ENCODE data around the gene ORC3.

ORC3 gene

DNA sequence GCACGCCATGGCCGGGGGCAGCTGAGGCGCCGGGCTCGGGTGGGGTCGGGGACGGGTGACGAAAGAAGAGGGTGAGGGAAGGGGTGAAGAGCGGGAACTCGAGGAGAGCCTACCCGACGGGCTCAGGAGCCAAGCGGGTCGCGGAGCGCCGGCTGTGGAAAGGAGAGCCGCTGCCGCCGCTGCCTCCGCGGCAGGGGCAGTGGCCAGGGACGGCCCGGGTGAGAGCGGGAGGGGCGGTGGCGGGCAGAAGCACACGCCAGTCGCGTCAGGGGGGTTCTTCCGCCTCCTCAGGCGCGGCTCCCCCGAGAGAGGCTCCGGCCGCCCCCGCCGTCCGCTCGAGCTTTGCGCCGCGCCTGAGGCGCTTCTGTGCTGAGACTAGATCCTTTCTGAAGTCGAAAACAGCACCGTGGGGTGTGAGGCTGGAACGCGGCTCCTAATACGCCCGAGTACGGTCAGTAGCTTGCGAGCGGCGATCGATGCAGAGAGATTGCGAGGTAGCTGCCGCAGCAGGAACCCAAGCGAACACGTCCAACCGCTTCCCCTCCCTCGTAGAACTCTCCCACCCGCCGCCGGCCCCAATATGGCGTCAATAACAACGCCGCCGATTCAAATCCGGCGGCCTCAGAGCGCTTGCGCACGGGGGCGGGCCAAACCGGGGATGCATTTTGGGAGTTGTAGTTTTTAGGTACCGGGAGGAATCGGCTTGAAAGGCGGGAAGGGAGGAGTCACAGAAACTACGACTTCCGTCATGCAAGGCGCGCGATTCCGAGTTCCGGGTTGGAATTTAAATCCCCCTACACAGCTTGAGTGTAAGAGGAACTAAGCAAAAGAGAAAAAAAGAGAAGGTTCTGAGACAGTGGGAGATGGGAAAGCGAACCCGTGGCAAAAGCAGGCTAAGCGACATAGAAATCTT, 112.0 kb downstream of the ORC3 start, which contains the start of gene AKIRIN2 (continued):
- TF ChIP-seq, protein P1, sequence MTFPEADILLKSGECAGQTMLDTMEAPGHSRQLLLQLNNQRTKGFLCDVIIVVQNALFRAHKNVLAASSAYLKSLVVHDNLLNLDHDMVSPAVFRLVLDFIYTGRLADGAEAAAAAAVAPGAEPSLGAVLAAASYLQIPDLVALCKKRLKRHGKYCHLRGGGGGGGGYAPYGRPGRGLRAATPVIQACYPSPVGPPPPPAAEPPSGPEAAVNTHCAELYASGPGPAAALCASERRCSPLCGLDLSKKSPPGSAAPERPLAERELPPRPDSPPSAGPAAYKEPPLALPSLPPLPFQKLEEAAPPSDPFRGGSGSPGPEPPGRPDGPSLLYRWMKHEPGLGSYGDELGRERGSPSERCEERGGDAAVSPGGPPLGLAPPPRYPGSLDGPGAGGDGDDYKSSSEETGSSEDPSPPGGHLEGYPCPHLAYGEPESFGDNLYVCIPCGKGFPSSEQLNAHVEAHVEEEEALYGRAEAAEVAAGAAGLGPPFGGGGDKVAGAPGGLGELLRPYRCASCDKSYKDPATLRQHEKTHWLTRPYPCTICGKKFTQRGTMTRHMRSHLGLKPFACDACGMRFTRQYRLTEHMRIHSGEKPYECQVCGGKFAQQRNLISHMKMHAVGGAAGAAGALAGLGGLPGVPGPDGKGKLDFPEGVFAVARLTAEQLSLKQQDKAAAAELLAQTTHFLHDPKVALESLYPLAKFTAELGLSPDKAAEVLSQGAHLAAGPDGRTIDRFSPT (tag by site-specific recombination; IDR thresholded peaks at IDR 0.05): peak; percentile 44; the same call in 1 of the 2 replicates
- TF ChIP-seq KLF1 (tag by site-specific recombination; IDR thresholded peaks at IDR 0.05): peak; percentile 58; the same call in 1 of the 2 replicates
- peak; percentile 70; the same call in 1 of the 2 replicates for TF ChIP-seq ZNF837 (tag by site-specific recombination; IDR thresholded peaks at IDR 0.05)
- no peak for TF ChIP-seq ZNF214 (tag by site-specific recombination; IDR thresholded peaks at IDR 0.05; ENCODE audit: borderline replicate concordance)
- no peak for TF ChIP-seq ZNF416 (tag by site-specific recombination; IDR thresholded peaks at IDR 0.05)
- no peak for TF ChIP-seq ZNF530 (tag by site-specific recombination; IDR thresholded peaks at IDR 0.05; ENCODE audit: low read depth)
- TF ChIP-seq ZNF133 (tag by site-specific recombination; IDR thresholded peaks at IDR 0.05): no peak
- TF ChIP-seq ZSCAN4 (tag by site-specific recombination; IDR thresholded peaks at IDR 0.05): no peak
- TF ChIP-seq OVOL3 (tag by site-specific recombination; IDR thresholded peaks at IDR 0.05): peak; percentile 70; the same call in 1 of the 2 replicates
- TF ChIP-seq ZNF433 (tag by site-specific recombination; IDR thresholded peaks at IDR 0.05; ENCODE audit: low read depth): no peak
- TF ChIP-seq EGR2 (tag by site-specific recombination; IDR thresholded peaks at IDR 0.05; ENCODE audit: low read depth): peak; percentile 88
- no peak for TF ChIP-seq ZNF658 (tag by site-specific recombination; IDR thresholded peaks at IDR 0.05)
- peak; percentile 42; the same call in 1 of the 2 replicates for TF ChIP-seq ZBTB48 (tag by site-specific recombination; IDR thresholded peaks at IDR 0.05)
- TF ChIP-seq ZBTB1 (tag by site-specific recombination; IDR thresholded peaks at IDR 0.05): peak; percentile 57; the same call in 1 of the 2 replicates
- TF ChIP-seq INSM2 (tag by site-specific recombination; IDR thresholded peaks at IDR 0.05): peak; percentile 49; the same call in 1 of the 2 replicates
- no peak for TF ChIP-seq ZFP41 (tag by site-specific recombination; IDR thresholded peaks at IDR 0.05; ENCODE audit: borderline replicate concordance)
- TF ChIP-seq SCRT2 (tag by site-specific recombination; IDR thresholded peaks at IDR 0.05): no peak
- no peak for TF ChIP-seq FEZF1 (tag by site-specific recombination; IDR thresholded peaks at IDR 0.05)
- no peak for TF ChIP-seq ZNF707 (tag by site-specific recombination; IDR thresholded peaks at IDR 0.05)
- TF ChIP-seq ZNF292 (tag by site-specific recombination; IDR thresholded peaks at IDR 0.05; ENCODE audit: borderline replicate concordance, low read depth): no peak
- peak; percentile 42; the same call in 1 of the 2 replicates for TF ChIP-seq ZNF184 (tag by site-specific recombination; IDR thresholded peaks at IDR 0.05)
- TF ChIP-seq ZNF747 (tag by site-specific recombination; IDR thresholded peaks at IDR 0.05): no peak
- TF ChIP-seq ZNF792 (tag by site-specific recombination; IDR thresholded peaks at IDR 0.05): no peak; the same call in 1 of the 2 replicates
- TF ChIP-seq, protein P2, sequence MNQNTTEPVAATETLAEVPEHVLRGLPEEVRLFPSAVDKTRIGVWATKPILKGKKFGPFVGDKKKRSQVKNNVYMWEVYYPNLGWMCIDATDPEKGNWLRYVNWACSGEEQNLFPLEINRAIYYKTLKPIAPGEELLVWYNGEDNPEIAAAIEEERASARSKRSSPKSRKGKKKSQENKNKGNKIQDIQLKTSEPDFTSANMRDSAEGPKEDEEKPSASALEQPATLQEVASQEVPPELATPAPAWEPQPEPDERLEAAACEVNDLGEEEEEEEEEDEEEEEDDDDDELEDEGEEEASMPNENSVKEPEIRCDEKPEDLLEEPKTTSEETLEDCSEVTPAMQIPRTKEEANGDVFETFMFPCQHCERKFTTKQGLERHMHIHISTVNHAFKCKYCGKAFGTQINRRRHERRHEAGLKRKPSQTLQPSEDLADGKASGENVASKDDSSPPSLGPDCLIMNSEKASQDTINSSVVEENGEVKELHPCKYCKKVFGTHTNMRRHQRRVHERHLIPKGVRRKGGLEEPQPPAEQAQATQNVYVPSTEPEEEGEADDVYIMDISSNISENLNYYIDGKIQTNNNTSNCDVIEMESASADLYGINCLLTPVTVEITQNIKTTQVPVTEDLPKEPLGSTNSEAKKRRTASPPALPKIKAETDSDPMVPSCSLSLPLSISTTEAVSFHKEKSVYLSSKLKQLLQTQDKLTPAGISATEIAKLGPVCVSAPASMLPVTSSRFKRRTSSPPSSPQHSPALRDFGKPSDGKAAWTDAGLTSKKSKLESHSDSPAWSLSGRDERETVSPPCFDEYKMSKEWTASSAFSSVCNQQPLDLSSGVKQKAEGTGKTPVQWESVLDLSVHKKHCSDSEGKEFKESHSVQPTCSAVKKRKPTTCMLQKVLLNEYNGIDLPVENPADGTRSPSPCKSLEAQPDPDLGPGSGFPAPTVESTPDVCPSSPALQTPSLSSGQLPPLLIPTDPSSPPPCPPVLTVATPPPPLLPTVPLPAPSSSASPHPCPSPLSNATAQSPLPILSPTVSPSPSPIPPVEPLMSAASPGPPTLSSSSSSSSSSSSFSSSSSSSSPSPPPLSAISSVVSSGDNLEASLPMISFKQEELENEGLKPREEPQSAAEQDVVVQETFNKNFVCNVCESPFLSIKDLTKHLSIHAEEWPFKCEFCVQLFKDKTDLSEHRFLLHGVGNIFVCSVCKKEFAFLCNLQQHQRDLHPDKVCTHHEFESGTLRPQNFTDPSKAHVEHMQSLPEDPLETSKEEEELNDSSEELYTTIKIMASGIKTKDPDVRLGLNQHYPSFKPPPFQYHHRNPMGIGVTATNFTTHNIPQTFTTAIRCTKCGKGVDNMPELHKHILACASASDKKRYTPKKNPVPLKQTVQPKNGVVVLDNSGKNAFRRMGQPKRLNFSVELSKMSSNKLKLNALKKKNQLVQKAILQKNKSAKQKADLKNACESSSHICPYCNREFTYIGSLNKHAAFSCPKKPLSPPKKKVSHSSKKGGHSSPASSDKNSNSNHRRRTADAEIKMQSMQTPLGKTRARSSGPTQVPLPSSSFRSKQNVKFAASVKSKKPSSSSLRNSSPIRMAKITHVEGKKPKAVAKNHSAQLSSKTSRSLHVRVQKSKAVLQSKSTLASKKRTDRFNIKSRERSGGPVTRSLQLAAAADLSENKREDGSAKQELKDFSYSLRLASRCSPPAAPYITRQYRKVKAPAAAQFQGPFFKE (tag by site-specific recombination; IDR thresholded peaks at IDR 0.05; ENCODE audit: borderline replicate concordance): no peak
- TF ChIP-seq, protein P3, sequence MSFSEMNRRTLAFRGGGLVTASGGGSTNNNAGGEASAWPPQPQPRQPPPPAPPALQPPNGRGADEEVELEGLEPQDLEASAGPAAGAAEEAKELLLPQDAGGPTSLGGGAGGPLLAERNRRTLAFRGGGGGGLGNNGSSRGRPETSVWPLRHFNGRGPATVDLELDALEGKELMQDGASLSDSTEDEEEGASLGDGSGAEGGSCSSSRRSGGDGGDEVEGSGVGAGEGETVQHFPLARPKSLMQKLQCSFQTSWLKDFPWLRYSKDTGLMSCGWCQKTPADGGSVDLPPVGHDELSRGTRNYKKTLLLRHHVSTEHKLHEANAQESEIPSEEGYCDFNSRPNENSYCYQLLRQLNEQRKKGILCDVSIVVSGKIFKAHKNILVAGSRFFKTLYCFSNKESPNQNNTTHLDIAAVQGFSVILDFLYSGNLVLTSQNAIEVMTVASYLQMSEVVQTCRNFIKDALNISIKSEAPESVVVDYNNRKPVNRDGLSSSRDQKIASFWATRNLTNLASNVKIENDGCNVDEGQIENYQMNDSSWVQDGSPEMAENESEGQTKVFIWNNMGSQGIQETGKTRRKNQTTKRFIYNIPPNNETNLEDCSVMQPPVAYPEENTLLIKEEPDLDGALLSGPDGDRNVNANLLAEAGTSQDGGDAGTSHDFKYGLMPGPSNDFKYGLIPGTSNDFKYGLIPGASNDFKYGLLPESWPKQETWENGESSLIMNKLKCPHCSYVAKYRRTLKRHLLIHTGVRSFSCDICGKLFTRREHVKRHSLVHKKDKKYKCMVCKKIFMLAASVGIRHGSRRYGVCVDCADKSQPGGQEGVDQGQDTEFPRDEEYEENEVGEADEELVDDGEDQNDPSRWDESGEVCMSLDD (tag by site-specific recombination; IDR thresholded peaks at IDR 0.05): peak; percentile 67; the same call in 1 of the 2 replicates
